NT2/D1 (cell line): ENCODE results near the gene TEC.

Experiments used
- SUZ12 ChIP-seq: IDR thresholded peaks from 2 replicates; pipeline ENCODE4 v1.6.1; 2011; ENCODE audit not compliant: insufficient read length, insufficient read depth; ENCODE audit errors: extremely low read depth
- YY1 ChIP-seq: IDR thresholded peaks from 2 replicates; pipeline ENCODE4 v1.6.1; 2011; ENCODE audit not compliant: insufficient read length, insufficient read depth

- no peak for TF ChIP-seq YY1
- TF ChIP-seq SUZ12, result no peak
These were observed 2.1 kb downstream of the TEC start for GRCh38 chr4:48267574-48267973.
